MM.1S (cell line): ENCODE data around the gene LYSMD3.

Source experiments
- EZH2 ChIP-seq: fragments of 300-600 bp; sonication (generic); optimal IDR thresholded peaks from 2 replicates; pipeline ENCODE3; 2017; ENCODE audit warnings: low read depth, mild to moderate bottlenecking, antibody characterized with exemption, low read length, mixed read lengths
- EZH2phosphoT487 ChIP-seq: fragments of 300-600 bp; sonication (generic); IDR thresholded peaks from 2 replicates; pipeline ENCODE4 v1.6.1; 2018; ENCODE audit warnings: antibody characterized with exemption, low read length
- TF ChIP-seq, protein P1 (sequence below): fragments of 300-600 bp; sonication (generic); IDR thresholded peaks from 2 replicates; pipeline ENCODE4 v1.5.1; 2016; ENCODE audit warnings: antibody characterized with exemption, low read length, mixed read lengths

DNA sequence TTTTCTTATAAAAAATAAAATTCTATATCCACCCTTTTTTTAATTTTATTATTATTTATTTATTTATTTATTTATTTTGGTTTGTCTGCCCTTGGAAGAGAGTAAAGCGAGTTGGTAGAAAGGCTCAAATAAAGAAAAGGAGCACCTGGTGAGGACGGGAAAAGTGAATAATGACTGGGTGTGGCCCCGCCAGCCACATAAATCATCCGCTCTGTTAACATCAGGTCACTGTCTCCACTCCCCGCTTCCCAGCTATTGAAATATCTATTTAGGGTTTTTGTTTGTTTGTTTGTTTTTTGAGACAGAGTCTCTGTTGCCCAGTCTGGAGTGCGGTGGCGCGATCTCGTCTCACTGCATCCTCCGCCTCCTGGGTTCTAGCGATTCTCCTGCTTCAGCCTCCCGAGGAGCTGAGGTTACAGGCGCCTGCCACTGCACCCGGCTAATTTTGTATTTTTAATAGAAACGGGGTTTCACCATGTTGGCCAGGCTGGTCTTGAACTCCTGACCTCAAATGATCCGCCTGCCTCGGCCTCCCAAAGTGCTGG lies 53.9 kb downstream of the LYSMD3 start:
- TF ChIP-seq EZH2 (no peak), EZH2phosphoT487 (no peak)
- TF ChIP-seq, protein P1, sequence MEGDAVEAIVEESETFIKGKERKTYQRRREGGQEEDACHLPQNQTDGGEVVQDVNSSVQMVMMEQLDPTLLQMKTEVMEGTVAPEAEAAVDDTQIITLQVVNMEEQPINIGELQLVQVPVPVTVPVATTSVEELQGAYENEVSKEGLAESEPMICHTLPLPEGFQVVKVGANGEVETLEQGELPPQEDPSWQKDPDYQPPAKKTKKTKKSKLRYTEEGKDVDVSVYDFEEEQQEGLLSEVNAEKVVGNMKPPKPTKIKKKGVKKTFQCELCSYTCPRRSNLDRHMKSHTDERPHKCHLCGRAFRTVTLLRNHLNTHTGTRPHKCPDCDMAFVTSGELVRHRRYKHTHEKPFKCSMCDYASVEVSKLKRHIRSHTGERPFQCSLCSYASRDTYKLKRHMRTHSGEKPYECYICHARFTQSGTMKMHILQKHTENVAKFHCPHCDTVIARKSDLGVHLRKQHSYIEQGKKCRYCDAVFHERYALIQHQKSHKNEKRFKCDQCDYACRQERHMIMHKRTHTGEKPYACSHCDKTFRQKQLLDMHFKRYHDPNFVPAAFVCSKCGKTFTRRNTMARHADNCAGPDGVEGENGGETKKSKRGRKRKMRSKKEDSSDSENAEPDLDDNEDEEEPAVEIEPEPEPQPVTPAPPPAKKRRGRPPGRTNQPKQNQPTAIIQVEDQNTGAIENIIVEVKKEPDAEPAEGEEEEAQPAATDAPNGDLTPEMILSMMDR, result no peak
